ENCODE measurements around the gene SCFD2.

Gene SCFD2

GRCh38 chr4:52869196-52869595 is 496.7 kb downstream of the SCFD2 start:
- DNase-seq: no peak

GRCh38 chr4:52868133-52868532 is 497.7 kb downstream of the SCFD2 start:
- no peak for DNase-seq

GRCh38 chr4:52867163-52867562 is 498.7 kb downstream of the SCFD2 start:
- no peak for DNase-seq

- DNase-seq: no peak
These were observed 499.1 kb downstream of the SCFD2 start for GRCh38 chr4:52866734-52867133.

GRCh38 chr4:52865300-52865699 is 500.6 kb downstream of the SCFD2 start:
- no peak for DNase-seq

GRCh38 chr4:52864793-52865192 is 501.1 kb downstream of the SCFD2 start:
- no peak for DNase-seq

GRCh38 chr4:52863324-52863723 is 502.5 kb downstream of the SCFD2 start:
- DNase-seq: no peak

GRCh38 chr4:52862639-52863161 is 503.2 kb downstream of the SCFD2 start:
- no peak for DNase-seq

GRCh38 chr4:52861879-52862616 is 503.8 kb downstream of the SCFD2 start, which contains the start of gene RASL11B:
TSS of gene RASL11B (plus strand) at chr4:52862317. CDS start at chr4:52862508, 191 bp downstream.
- DNase-seq: peak; percentile 91

- DNase-seq: no peak
These were observed 504.6 kb downstream of the SCFD2 start for GRCh38 chr4:52861171-52861823.

- DNase-seq: no peak
These were observed 505.5 kb downstream of the SCFD2 start for GRCh38 chr4:52860361-52860760.

GRCh38 chr4:52856801-52857200 is 509.1 kb downstream of the SCFD2 start:
- DNase-seq: no peak

GRCh38 chr4:52853351-52853750 is 512.5 kb downstream of the SCFD2 start:
- no peak for DNase-seq

- no peak for DNase-seq
These were observed 513.1 kb downstream of the SCFD2 start for GRCh38 chr4:52852711-52853110.

- no peak for DNase-seq
These were observed 513.8 kb downstream of the SCFD2 start for GRCh38 chr4:52852041-52852440.

GRCh38 chr4:52850406-52851124 is 515.3 kb downstream of the SCFD2 start:
- DNase-seq: no peak

GRCh38 chr4:52848254-52848653 is 517.6 kb downstream of the SCFD2 start:
- no peak for DNase-seq

- DNase-seq: no peak
These were observed 519.4 kb downstream of the SCFD2 start for GRCh38 chr4:52846502-52846901.

- no peak for DNase-seq
These were observed 521.3 kb downstream of the SCFD2 start for GRCh38 chr4:52844596-52844995.

- no peak for DNase-seq
These were observed 521.9 kb downstream of the SCFD2 start for GRCh38 chr4:52843958-52844357.

GRCh38 chr4:52843351-52843750 is 522.5 kb downstream of the SCFD2 start:
- DNase-seq: no peak

GRCh38 chr4:52842792-52843191 is 523.1 kb downstream of the SCFD2 start:
- no peak for DNase-seq

GRCh38 chr4:52841682-52842456 is 524.0 kb downstream of the SCFD2 start:
- no peak for DNase-seq
